Lower leg skin (tissue), 4 donors: ENCODE measurements around the gene CD300LD. TPM values are rescaled to one million over a fixed set of nuclear protein-coding genes. Genes with fewer than 3 reads are reported as not detected.
"Not testable (repeated sequence)": the region's sequence is repeated elsewhere in the genome, so short reads cannot be mapped to it uniquely, and the experiment has no call there.

Experiments used
- DNase-seq, 2 donors: peaks; one replicate each; pipeline ENCODE4 v3.0.0-alpha.2; 2019; ENCODE audit warnings: low spot score in 2 of 2
- H3K4me3 ChIP-seq: fragments of 200-600 bp; sonication (generic); 2 replicates; pipeline ENCODE4 v1.5.1; 2017; ENCODE audit warnings: mild to moderate bottlenecking, low read depth; ENCODE audit not compliant: poor library complexity, severe bottlenecking
- POLR2A ChIP-seq, 2 donors: fragments of 450-650 bp; IDR thresholded peaks; one replicate each; pipeline ENCODE4 v1.6.1; 2016 to 2017; ENCODE audit warnings: antibody characterized with exemption in 2 of 2, mild to moderate bottlenecking in 1 of 2, moderate library complexity in 1 of 2
- WGBS, 2 donors: methylation state at CpG; one replicate each; pipeline ENCODE4 v1.1.5; 2018; 5-methylcytosine and 5-hydroxymethylcytosine counted together
- intact Hi-C: fragments of 100-400 bp; cut with DNase I; formaldehyde crosslinking; loops from one replicate; pipeline ENCODE4 v1.15.0; 2023; ENCODE audit warnings: low total_unique reads
- total RNA-seq, 4 donors: library from RNA; depleted of rRNA; stranded (reverse); fragments of >200 nt; gene quantifications; one replicate each; pipeline ENCODE4 v1.1.0, GENCODE V29; 2016
- TF ChIP-seq, protein P1 (sequence below), 3 donors: fragments of 450-650 bp; IDR thresholded peaks; one replicate each; pipeline ENCODE4 v1.5.1; 2016; ENCODE audit warnings: antibody characterized with exemption in 3 of 3, mild to moderate bottlenecking in 3 of 3, moderate library complexity in 2 of 3

CD300LD gene
- total RNA-seq, 4 donors from 2014 or later: not detected

DNA sequence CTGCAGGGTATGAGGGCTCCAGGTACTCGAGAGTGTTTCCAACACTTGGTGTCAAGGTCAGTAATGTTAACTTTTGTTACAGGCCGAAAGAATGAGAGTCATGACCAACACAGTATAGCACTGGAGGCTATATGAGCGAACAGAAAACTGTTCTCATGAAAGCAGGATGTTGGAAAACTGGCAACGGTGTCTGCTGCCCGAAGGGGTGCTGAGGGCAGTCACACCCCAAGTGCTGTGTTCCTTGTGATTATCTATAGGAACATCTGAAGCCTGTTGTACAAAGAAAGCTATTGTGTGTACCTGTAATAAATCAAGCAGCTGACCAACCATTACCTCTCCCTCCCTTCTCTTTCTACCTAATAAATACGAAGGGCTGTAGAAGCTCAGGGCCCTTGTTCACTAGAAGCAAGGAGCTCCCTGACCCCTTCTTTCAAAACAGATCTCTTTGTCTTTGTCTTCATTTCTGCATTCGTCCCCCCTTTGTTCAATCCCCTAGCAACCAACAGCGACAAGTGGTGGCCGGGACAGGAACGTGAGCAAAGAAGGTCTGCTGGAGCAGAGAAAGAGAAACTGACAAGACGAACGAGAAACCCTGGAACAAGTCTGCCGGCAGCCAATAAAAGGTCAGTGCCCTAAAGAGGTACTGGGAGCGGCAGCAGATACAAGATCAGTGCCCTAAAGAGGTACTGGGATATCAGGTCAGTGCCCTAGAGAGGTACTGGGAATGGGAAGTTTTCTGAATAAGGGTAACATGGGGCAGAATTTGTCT, 7.6 kb downstream of the CD300LD start:
- H3K4me3 ChIP-seq: no peak overlapping the region
- intact Hi-C loops: no loop called here
- TF ChIP-seq POLR2A (IDR thresholded peaks at IDR 0.05): no peak
- TF ChIP-seq, protein P1, sequence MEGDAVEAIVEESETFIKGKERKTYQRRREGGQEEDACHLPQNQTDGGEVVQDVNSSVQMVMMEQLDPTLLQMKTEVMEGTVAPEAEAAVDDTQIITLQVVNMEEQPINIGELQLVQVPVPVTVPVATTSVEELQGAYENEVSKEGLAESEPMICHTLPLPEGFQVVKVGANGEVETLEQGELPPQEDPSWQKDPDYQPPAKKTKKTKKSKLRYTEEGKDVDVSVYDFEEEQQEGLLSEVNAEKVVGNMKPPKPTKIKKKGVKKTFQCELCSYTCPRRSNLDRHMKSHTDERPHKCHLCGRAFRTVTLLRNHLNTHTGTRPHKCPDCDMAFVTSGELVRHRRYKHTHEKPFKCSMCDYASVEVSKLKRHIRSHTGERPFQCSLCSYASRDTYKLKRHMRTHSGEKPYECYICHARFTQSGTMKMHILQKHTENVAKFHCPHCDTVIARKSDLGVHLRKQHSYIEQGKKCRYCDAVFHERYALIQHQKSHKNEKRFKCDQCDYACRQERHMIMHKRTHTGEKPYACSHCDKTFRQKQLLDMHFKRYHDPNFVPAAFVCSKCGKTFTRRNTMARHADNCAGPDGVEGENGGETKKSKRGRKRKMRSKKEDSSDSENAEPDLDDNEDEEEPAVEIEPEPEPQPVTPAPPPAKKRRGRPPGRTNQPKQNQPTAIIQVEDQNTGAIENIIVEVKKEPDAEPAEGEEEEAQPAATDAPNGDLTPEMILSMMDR (IDR thresholded peaks at IDR 0.05): no peak
- DNase-seq: no peak
- WGBS, 2 donors: 80 to 83% methylated on average over 14 of the region's 14 CpGs

- intact Hi-C loops: no loop called here
- 57 to 63% methylated on average over 10 of the region's 10 CpGs for WGBS, 2 donors
Measured at GRCh38 chr17:74582633-74583032, 9.4 kb downstream of the CD300LD start.

DNA sequence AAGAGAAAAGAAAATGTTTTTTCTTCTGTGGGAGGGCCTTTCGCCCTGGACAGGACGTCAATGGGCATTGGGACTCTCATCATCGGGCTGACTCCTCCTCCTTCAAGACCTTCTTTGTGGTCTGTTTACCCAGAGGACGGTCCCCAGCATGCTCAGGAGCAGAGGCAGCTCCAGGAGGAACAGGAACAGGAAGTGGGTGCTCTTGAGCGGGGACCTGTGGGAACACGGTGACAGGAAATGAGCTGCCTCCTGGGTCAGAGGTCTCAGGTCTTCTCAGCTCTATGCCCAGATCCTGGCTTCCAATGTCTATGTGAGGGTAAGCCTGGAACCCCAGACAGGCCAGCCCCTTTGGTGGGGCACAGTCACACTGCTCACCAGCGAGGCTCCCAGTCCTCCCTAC, 12.2 kb downstream of the CD300LD start:
- H3K4me3 ChIP-seq: no peak overlapping the region
- no peak for DNase-seq
- TF ChIP-seq POLR2A (IDR thresholded peaks at IDR 0.05): no peak
- TF ChIP-seq, protein P1 (IDR thresholded peaks at IDR 0.05): no peak
- 67 to 68% methylated on average over 7 of the region's 7 CpGs for WGBS, 2 donors
- intact Hi-C loops: no loop called here

More at GRCh38 chr17:74582633-74583032, 9.4 kb downstream of the CD300LD start:
- TF ChIP-seq POLR2A (IDR thresholded peaks at IDR 0.05): no peak
- TF ChIP-seq, protein P1 (IDR thresholded peaks at IDR 0.05): no peak
- no peak for DNase-seq
- no peak overlapping the region for H3K4me3 ChIP-seq

DNA sequence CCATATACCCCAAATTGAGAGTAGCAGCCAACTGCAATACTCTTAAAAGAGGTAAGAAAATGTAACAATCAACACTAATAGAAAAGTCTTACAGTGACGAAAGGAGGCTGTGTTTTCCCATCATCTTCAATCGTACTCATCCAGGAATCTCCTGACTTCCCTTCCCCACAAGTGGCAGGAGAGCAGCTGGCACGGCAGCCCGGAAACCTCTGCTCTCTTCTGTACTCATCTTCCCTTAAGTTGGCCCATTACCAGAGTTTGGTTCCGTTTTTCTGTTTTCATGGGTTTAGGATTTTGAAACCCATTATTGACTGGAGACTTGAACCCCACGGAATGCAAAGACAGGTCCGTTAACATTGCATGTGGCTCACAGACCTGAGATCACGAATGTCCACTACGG, 13.1 kb downstream of the CD300LD start:
- DNase-seq: no peak
- H3K4me3 ChIP-seq: no peak overlapping the region
- TF ChIP-seq, protein P1 (IDR thresholded peaks at IDR 0.05): no peak
- TF ChIP-seq POLR2A (IDR thresholded peaks at IDR 0.05): no peak
- 82 to 84% methylated on average over 9 of the region's 9 CpGs for WGBS, 2 donors
- intact Hi-C loops: no loop called here

DNA sequence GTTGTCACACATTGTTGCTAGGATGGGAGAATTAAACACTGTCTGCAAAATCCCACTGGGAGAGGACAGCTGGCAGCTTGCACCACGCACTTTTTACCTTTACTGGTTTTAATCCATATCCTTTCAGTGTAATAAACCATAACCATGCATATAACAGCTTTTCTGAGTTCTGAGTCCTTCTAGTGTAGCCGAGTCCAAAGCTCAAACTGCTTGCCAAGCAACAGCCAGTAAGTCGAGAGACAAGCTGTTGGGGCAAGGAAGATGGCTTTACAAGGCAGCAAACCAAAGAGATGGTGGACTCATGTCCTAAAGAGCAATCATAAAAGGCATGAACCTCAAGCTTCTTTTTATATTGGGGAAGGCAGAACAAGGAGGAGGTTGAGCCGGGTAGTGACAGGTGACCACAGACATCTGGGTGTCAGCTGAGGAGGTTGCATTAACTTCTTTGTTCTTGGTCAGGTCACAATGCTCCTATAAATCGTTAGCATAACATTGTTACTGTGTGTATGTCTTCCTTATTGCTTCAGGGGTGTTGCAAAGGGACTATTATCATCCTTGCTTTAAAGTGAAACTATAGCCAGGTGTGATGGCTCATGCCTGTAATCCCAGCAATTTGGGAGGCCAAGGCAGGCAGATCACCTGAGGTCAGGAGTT, 17.5 kb downstream of the CD300LD start:
- no peak overlapping the region for H3K4me3 ChIP-seq
- intact Hi-C loops: no loop called here
- TF ChIP-seq, protein P1 (IDR thresholded peaks at IDR 0.05): no peak
- no peak for TF ChIP-seq POLR2A (IDR thresholded peaks at IDR 0.05)
- DNase-seq: no peak
- 60 to 70% methylated on average over 5 of the region's 5 CpGs for WGBS, 2 donors

- intact Hi-C loops, DNase-seq, H3K4me3 ChIP-seq: not testable (repeated sequence)
Measured at GRCh38 chr17:74573635-74574034, 18.4 kb downstream of the CD300LD start.
